Central memory CD8-positive, alpha-beta T cell (primary cell): ENCODE results near the gene MRAP2.

Experiments
- ATAC-seq: fragments of 150-1000 bp; cut with Tn5 transposase; replicated peaks from 2 replicates; pipeline ENCODE4 v1.10.0; 2022; ENCODE audit warnings: mild to moderate bottlenecking, moderate FRiP score, moderate number of reproducible peaks; ENCODE audit not compliant: poor library complexity, severe bottlenecking; ENCODE audit errors: extremely low read depth
- DNase-seq, 2 donors: peaks; one replicate each; pipeline ENCODE4 v3.0.0; 2021; ENCODE audit warnings: low spot score in 2 of 2
- H3K27ac Mint-ChIP-seq: one replicate; pipeline ENCODE4 v1.8.0; 2022; ENCODE audit warnings: low read depth, mild to moderate bottlenecking, moderate library complexity, mixed read lengths
- H3K27me3 Mint-ChIP-seq: one replicate; pipeline ENCODE4 v1.8.0; 2022; ENCODE audit warnings: mixed read lengths
- H3K36me3 Mint-ChIP-seq: one replicate; pipeline ENCODE4 v1.8.0; 2022; ENCODE audit warnings: mild to moderate bottlenecking, moderate library complexity, mixed read lengths; ENCODE audit not compliant: insufficient read depth
- H3K4me1 Mint-ChIP-seq: one replicate; pipeline ENCODE4 v1.8.0; 2022; ENCODE audit warnings: mixed read lengths
- H3K4me3 Mint-ChIP-seq: one replicate; pipeline ENCODE4 v1.8.0; 2022; ENCODE audit warnings: mild to moderate bottlenecking, moderate library complexity, mixed read lengths
- H3K9me3 Mint-ChIP-seq: one replicate; pipeline ENCODE4 v1.8.0; 2022; ENCODE audit warnings: mixed read lengths

The MRAP2 gene

GRCh38 chr6:84033523-84034451 lies at the start of gene MRAP2:
MRAP2 (plus strand) TSS chr6:84033772; CDS start chr6:84055319, 21,547 bp downstream.
- H3K27ac Mint-ChIP-seq = no peak within 1 kb of the TSS
- H3K9me3 Mint-ChIP-seq = no peaks in the 10 kb centered on the region
- H3K36me3 Mint-ChIP-seq = no peaks in the 10 kb centered on the region
- H3K4me1 Mint-ChIP-seq = no peaks in the 10 kb centered on the region
- H3K4me3 Mint-ChIP-seq = no peak within 1 kb of the TSS
- H3K27me3 Mint-ChIP-seq = peaks cover 68% of the 10 kb centered on the region
- no peak for DNase-seq
- ATAC-seq = no peak

GRCh38 chr6:83984411-83984810 lies 49.2 kb upstream of the MRAP2 start:
- Mint-ChIP-seq H3K27me3 (no peaks in the 10 kb centered on the region), H3K36me3 (no peaks in the 10 kb centered on the region), H3K9me3 (no peaks in the 10 kb centered on the region), H3K4me3 (no peak overlapping the region), H3K27ac (no peak overlapping the region), H3K4me1 (no peaks in the 10 kb centered on the region)
- DNase-seq = no peak
- no peak for ATAC-seq

- Mint-ChIP-seq H3K27me3 (no peaks in the 10 kb centered on the region), H3K9me3 (no peaks in the 10 kb centered on the region), H3K4me1 (no peaks in the 10 kb centered on the region), H3K27ac (no peak overlapping the region), H3K4me3 (no peak overlapping the region), H3K36me3 (no peaks in the 10 kb centered on the region)
- DNase-seq = no peak
- ATAC-seq = no peak
These were observed 48.3 kb upstream of the MRAP2 start for GRCh38 chr6:83985308-83985713.

- Mint-ChIP-seq H3K27me3 (no peaks in the 10 kb centered on the region), H3K27ac (no peak overlapping the region), H3K36me3 (no peaks in the 10 kb centered on the region), H3K9me3 (no peaks in the 10 kb centered on the region), H3K4me1 (no peaks in the 10 kb centered on the region), H3K4me3 (no peak overlapping the region)
- no peak for ATAC-seq
- no peak for DNase-seq
These were observed 47.9 kb upstream of the MRAP2 start for GRCh38 chr6:83985715-83986114.

- ATAC-seq (no peak), DNase-seq (no peak)
- no peak overlapping the region for H3K27ac Mint-ChIP-seq
- H3K27me3 Mint-ChIP-seq = peaks cover 22% of the 10 kb centered on the region
- H3K36me3 Mint-ChIP-seq = no peaks in the 10 kb centered on the region
- no peaks in the 10 kb centered on the region for H3K4me1 Mint-ChIP-seq
- no peak overlapping the region for H3K4me3 Mint-ChIP-seq
- no peaks in the 10 kb centered on the region for H3K9me3 Mint-ChIP-seq
These were observed 35.5 kb upstream of the MRAP2 start for GRCh38 chr6:83998021-83998584.

- ATAC-seq (no peak), DNase-seq (no peak)
- H3K27ac Mint-ChIP-seq = no peak overlapping the region
- no peaks in the 10 kb centered on the region for H3K4me1 Mint-ChIP-seq
- H3K4me3 Mint-ChIP-seq = no peak overlapping the region
- H3K36me3 Mint-ChIP-seq = no peaks in the 10 kb centered on the region
- H3K9me3 Mint-ChIP-seq = no peaks in the 10 kb centered on the region
- peaks cover 48% of the 10 kb centered on the region for H3K27me3 Mint-ChIP-seq
These were observed 32.5 kb upstream of the MRAP2 start for GRCh38 chr6:84001119-84001518.

GRCh38 chr6:84002226-84002625 lies 31.3 kb upstream of the MRAP2 start:
- Mint-ChIP-seq H3K27me3 (peaks cover 54% of the 10 kb centered on the region), H3K4me1 (no peaks in the 10 kb centered on the region), H3K9me3 (no peaks in the 10 kb centered on the region), H3K27ac (no peak overlapping the region), H3K36me3 (no peaks in the 10 kb centered on the region), H3K4me3 (no peak overlapping the region)
- no peak for DNase-seq
- ATAC-seq = no peak

GRCh38 chr6:84003131-84003530 lies 30.4 kb upstream of the MRAP2 start:
- no peak for ATAC-seq
- peaks cover 63% of the 10 kb centered on the region for H3K27me3 Mint-ChIP-seq
- H3K27ac Mint-ChIP-seq = no peak overlapping the region
- no peaks in the 10 kb centered on the region for H3K36me3 Mint-ChIP-seq
- no peak overlapping the region for H3K4me3 Mint-ChIP-seq
- DNase-seq = no peak
- no peaks in the 10 kb centered on the region for H3K4me1 Mint-ChIP-seq
- no peaks in the 10 kb centered on the region for H3K9me3 Mint-ChIP-seq

- DNase-seq (no peak), ATAC-seq (no peak)
- Mint-ChIP-seq H3K27ac (no peak overlapping the region), H3K27me3 (peaks cover 66% of the 10 kb centered on the region), H3K4me1 (no peaks in the 10 kb centered on the region), H3K36me3 (no peaks in the 10 kb centered on the region), H3K4me3 (no peak overlapping the region), H3K9me3 (no peaks in the 10 kb centered on the region)
These were observed 29.9 kb upstream of the MRAP2 start for GRCh38 chr6:84003654-84004053.

- no peaks in the 10 kb centered on the region for H3K36me3 Mint-ChIP-seq
- ATAC-seq (no peak), DNase-seq (no peak)
- no peaks in the 10 kb centered on the region for H3K4me1 Mint-ChIP-seq
- H3K27ac Mint-ChIP-seq = no peak overlapping the region
- H3K27me3 Mint-ChIP-seq = peaks cover 77% of the 10 kb centered on the region
- H3K4me3 Mint-ChIP-seq = no peak overlapping the region
- H3K9me3 Mint-ChIP-seq = no peaks in the 10 kb centered on the region
These were observed 25.7 kb upstream of the MRAP2 start for GRCh38 chr6:84007871-84008270.

GRCh38 chr6:84013354-84013753 lies 20.2 kb upstream of the MRAP2 start:
- no peaks in the 10 kb centered on the region for H3K4me1 Mint-ChIP-seq
- ATAC-seq (no peak), DNase-seq (no peak)
- H3K9me3 Mint-ChIP-seq = no peaks in the 10 kb centered on the region
- H3K27me3 Mint-ChIP-seq = peaks cover 31% of the 10 kb centered on the region
- H3K36me3 Mint-ChIP-seq = no peaks in the 10 kb centered on the region
- no peak overlapping the region for H3K27ac Mint-ChIP-seq
- no peak overlapping the region for H3K4me3 Mint-ChIP-seq

- ATAC-seq (no peak), DNase-seq (no peak)
- no peaks in the 10 kb centered on the region for H3K4me1 Mint-ChIP-seq
- peaks cover 28% of the 10 kb centered on the region for H3K27me3 Mint-ChIP-seq
- H3K9me3 Mint-ChIP-seq = no peaks in the 10 kb centered on the region
- no peaks in the 10 kb centered on the region for H3K36me3 Mint-ChIP-seq
- no peak overlapping the region for H3K27ac Mint-ChIP-seq
- H3K4me3 Mint-ChIP-seq = no peak overlapping the region
These were observed 19.6 kb upstream of the MRAP2 start for GRCh38 chr6:84013931-84014330.

GRCh38 chr6:84016029-84016428 lies 17.5 kb upstream of the MRAP2 start:
- H3K36me3 Mint-ChIP-seq = no peaks in the 10 kb centered on the region

More at GRCh38 chr6:84016029-84016428, 17.5 kb upstream of the MRAP2 start:
- ATAC-seq = no peak
- Mint-ChIP-seq H3K27me3 (peaks cover 16% of the 10 kb centered on the region), H3K4me1 (no peaks in the 10 kb centered on the region), H3K4me3 (no peak overlapping the region), H3K9me3 (no peaks in the 10 kb centered on the region), H3K27ac (no peak overlapping the region)
- DNase-seq = no peak
